Stomach (tissue), 9 donors: Measurements from ENCODE around the gene SEPTIN11. TPM values are rescaled to one million over a fixed set of nuclear protein-coding genes. Genes with fewer than 3 reads are reported as not detected.

Experiments
- DNase-seq, 2 donors: peaks; one replicate each; pipeline versions ENCODE4 v3.0.0 to v3.0.0-alpha.2; 2013 to 2019
- H3K27ac ChIP-seq, 5 donors: fragments of 200-600 bp in 4 of 5; sonication (generic) in 4 of 5; one replicate each; pipeline ENCODE4 v1.5.1; 2013 to 2019; ENCODE audit warnings: mild to moderate bottlenecking in 1 of 5, moderate library complexity in 1 of 5
- H3K27me3 ChIP-seq, 3 donors: fragments of 200-600 bp; sonication (generic); one replicate each; pipeline ENCODE4 v1.5.1; 2017 to 2019; ENCODE audit warnings: mixed run types in 1 of 3
- H3K36me3 ChIP-seq, 4 donors: fragments of 200-600 bp; sonication (generic); 1 replicate in 3 of 4; 2 replicates in 1 of 4; pipeline ENCODE4 v1.5.1; 2016 to 2019
- H3K4me1 ChIP-seq, 4 donors: fragments of 200-600 bp; sonication (generic); one replicate each; pipeline ENCODE4 v1.5.1; 2016 to 2019
- H3K4me3 ChIP-seq, 4 donors: fragments of 200-600 bp; sonication (generic) in 3 of 4; one replicate each; pipeline ENCODE4 v1.5.1; 2016 to 2019; ENCODE audit warnings: mild to moderate bottlenecking in 1 of 4
- H3K9me3 ChIP-seq, 4 donors: fragments of 200-600 bp; sonication (generic); one replicate each; pipeline ENCODE4 v1.5.1; 2016 to 2019
- CTCF ChIP-seq, 7 experiments: fragments of 450-650 bp in 4 of 7; fragments of 200-600 bp in 3 of 7; sonication (generic) in 3 of 7; IDR thresholded peaks; one replicate each; pipeline ENCODE4 v1.5.1; 2016 to 2019; ENCODE audit warnings: antibody characterized with exemption in 7 of 7, control low read depth in 2 of 7, mild to moderate bottlenecking in 1 of 7
- EP300 ChIP-seq: sonication (generic); formaldehyde crosslinking; IDR thresholded peaks from one replicate; pipeline ENCODE4 v1.6.1; 2017; ENCODE audit warnings: antibody characterized with exemption
- POLR2A ChIP-seq, 4 donors: fragments of 450-650 bp; IDR thresholded peaks; one replicate each; pipeline ENCODE4 v1.6.1; 2016; ENCODE audit warnings: antibody characterized with exemption in 4 of 4, control low read depth in 2 of 4, mild to moderate bottlenecking in 1 of 4, moderate library complexity in 1 of 4
- POLR2AphosphoS5 ChIP-seq, 3 donors: sonication (generic); formaldehyde crosslinking; IDR thresholded peaks; one replicate each; pipeline ENCODE4 v1.6.1; 2016; ENCODE audit warnings: antibody characterized with exemption in 3 of 3
- WGBS, 5 donors: extraction: QIAGEN DNeasy Blood & Tissue Kit in 3 of 5; methylation state at CpG; one replicate each; pipeline versions ENCODE4 v1.1.5 to v1.1.7; 2013 to 2018; 5-methylcytosine and 5-hydroxymethylcytosine counted together
- intact Hi-C: fragments of 100-400 bp; cut with DNase I; formaldehyde crosslinking; loops from one replicate; pipeline ENCODE4 v1.15.1; 2023; ENCODE audit warnings: low total_unique reads
- polyA plus RNA-seq, 3 donors: library from polyadenylated mRNA; stranded (reverse); fragments of 200-250 nt; gene quantifications; one replicate each; pipeline ENCODE4 v1.2.3, GENCODE V29; 2013
- total RNA-seq, 5 donors: library from RNA; depleted of rRNA; stranded (reverse); fragments of >200 nt; gene quantifications; one replicate each; pipeline versions ENCODE4 v1.1.0 to v1.2.3, GENCODE V29; 2014 to 2016
- donor health status: healthy with polysubstance abuse.
- donor health status: Bipolar disorder and iron deficiency.
- donor health status: healthy.

SEPTIN11 gene
- total and polyA plus RNA-seq, 8 donors: 9.3 to 298 (median 57.4) TPM

DNA sequence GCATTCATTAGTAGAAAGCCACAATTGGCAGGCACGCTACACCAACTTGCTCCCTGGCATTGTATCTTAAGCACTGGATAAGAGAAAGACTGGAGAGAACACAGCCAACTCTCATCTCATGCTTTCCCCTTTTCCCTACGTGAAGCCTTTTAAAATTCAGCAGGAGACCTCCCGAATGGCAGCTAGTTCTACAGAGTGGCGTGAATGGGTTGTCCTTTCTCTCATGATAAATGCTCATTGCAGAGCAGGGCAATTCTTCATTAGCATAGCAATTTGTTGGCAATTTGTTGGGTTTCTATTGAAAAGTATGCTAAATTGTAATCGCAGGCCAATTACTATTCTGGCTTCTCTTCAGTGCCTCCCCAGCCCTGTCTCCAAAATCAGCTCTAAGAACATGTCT is 48.0 kb downstream of the SEPTIN11 start:
- WGBS, 5 donors: 94 to 98% (median 96%) methylated on average over 5 of the region's 5 CpGs
- TF ChIP-seq POLR2A (IDR thresholded peaks at IDR 0.05) (no peak), CTCF (IDR thresholded peaks at IDR 0.05) (no peak), POLR2AphosphoS5 (IDR thresholded peaks at IDR 0.05) (no peak), EP300 (no peak)
- intact Hi-C loops: no loop called here

GRCh38 chr4:76998251-76998901 is 48.8 kb downstream of the SEPTIN11 start:
- WGBS, 5 donors: 80 to 92% (median 82%) methylated on average over 8 of the region's 8 CpGs
- no peak for TF ChIP-seq EP300
- no peak for TF ChIP-seq POLR2AphosphoS5 (IDR thresholded peaks at IDR 0.05)
- TF ChIP-seq POLR2A (IDR thresholded peaks at IDR 0.05): no peak
- no peak for TF ChIP-seq CTCF (IDR thresholded peaks at IDR 0.05)
- H3K27ac ChIP-seq: no peak overlapping the region
- H3K27me3 ChIP-seq: no peaks in the 10 kb centered on the region
- no peak overlapping the region for H3K4me3 ChIP-seq
- no peaks in the 10 kb centered on the region for H3K9me3 ChIP-seq
- peaks cover 3 to 48% (median 47%) of the 10 kb centered on the region in 4 donors for H3K36me3 ChIP-seq
- no peak for DNase-seq
- peaks cover 0 to 16% (median 10%) of the 10 kb centered on the region in 4 donors for H3K4me1 ChIP-seq
- intact Hi-C loops: no loop called here

More for the DNA sequence above, 48.0 kb downstream of the SEPTIN11 start:
- Histone ChIP-seq H3K4me3 (no peak overlapping the region), H3K4me1 (peaks cover 0 to 11% (median 7%) of the 10 kb centered on the region in 4 donors), H3K27me3 (no peaks in the 10 kb centered on the region), H3K36me3 (peaks cover 3 to 47% (median 43%) of the 10 kb centered on the region in 4 donors), H3K27ac (no peak overlapping the region), H3K9me3 (no peaks in the 10 kb centered on the region)
- DNase-seq: no peak

Other genes with a start within 250 kb of the SEPTIN11 start
- gene SOWAHB, start 51.6 kb upstream of the SEPTIN11 start, total RNA-seq: 10 to 100 TPM in 3 of 5 donors, 1 to 10 TPM in 2; 2.9 to 29.0 (median 10.1) TPM
- gene SOWAHB, start 51.6 kb upstream of the SEPTIN11 start, polyA plus RNA-seq: 1 to 10 TPM in 2 of 3 donors, under 1 TPM in 1; 0.73 to 6.0 (median 2.0) TPM
- 100 to 1,000 TPM in 4 of 5 donors, 10 to 100 TPM in 1; 43.4 to 203 (median 121) TPM for gene CCNI, start 126.2 kb downstream of the SEPTIN11 start, total RNA-seq
- 100 to 1,000 TPM; 133 to 278 (median 155) TPM for gene CCNI, start 126.2 kb downstream of the SEPTIN11 start, polyA plus RNA-seq
- 10 to 100 TPM in 4 of 5 donors, 1 to 10 TPM in 1; 1.2 to 62.8 (median 27.7) TPM for gene CCNG2, start 207.5 kb downstream of the SEPTIN11 start, total RNA-seq
- 10 to 100 TPM; 12.0 to 14.1 (median 12.7) TPM for gene CCNG2, start 207.5 kb downstream of the SEPTIN11 start, polyA plus RNA-seq